ENCODE results near the gene TMEM175. TPM values are rescaled to one million over a fixed set of nuclear protein-coding genes. Genes with fewer than 3 reads are reported as not detected.

Gene TMEM175
- total and polyA plus RNA-seq, 2 of the 8 experiments (the other 6 are each of a cell fraction or from before 2014, with no cell fraction given) = 4.9 to 20.7 TPM

GRCh38 chr4:915595-915994, 16.7 kb upstream of the TMEM175 start (continued):
- TF ChIP-seq KDM1A (IDR thresholded peaks at IDR 0.05; ENCODE audit: borderline replicate concordance, low read length) = no peak
